ENCODE results near the gene BCKDHB.

DNA sequence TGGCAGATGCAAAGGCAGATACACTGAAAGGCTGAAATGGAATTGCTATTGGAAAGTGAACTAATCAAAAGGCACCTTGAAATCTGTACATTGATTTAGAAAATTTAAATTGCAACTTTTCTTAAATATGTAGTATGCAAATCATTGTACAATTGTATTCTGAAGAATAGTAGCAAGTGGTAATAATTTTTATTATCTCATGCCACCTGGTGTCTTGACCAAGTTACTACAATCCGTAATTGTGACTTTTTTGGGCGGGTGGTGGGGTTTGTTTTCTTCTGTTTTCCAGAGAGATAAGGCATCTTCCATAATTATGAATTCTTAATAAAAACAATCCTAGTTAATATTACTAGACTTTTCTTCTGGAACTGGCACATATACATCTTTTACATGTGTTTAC is 12.5 kb upstream of the BCKDHB start:
- TF ChIP-seq, protein P1, sequence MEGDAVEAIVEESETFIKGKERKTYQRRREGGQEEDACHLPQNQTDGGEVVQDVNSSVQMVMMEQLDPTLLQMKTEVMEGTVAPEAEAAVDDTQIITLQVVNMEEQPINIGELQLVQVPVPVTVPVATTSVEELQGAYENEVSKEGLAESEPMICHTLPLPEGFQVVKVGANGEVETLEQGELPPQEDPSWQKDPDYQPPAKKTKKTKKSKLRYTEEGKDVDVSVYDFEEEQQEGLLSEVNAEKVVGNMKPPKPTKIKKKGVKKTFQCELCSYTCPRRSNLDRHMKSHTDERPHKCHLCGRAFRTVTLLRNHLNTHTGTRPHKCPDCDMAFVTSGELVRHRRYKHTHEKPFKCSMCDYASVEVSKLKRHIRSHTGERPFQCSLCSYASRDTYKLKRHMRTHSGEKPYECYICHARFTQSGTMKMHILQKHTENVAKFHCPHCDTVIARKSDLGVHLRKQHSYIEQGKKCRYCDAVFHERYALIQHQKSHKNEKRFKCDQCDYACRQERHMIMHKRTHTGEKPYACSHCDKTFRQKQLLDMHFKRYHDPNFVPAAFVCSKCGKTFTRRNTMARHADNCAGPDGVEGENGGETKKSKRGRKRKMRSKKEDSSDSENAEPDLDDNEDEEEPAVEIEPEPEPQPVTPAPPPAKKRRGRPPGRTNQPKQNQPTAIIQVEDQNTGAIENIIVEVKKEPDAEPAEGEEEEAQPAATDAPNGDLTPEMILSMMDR (conservative IDR thresholded peaks at IDR 0.05 in 1 of 2, IDR thresholded peaks at IDR 0.05 in 1 of 2; ENCODE audit: extremely low read depth in 1 of 2, insufficient read depth in 1 of 2, low read depth in 1 of 2, low read length in 2 of 2), result peak; percentile 35 to 54
- TF ChIP-seq EZH2 (IDR thresholded peaks at IDR 0.05; ENCODE audit: borderline replicate concordance, low read length), result no peak

All from mammary epithelial cell (primary cell).